HepG2 (cell line): ENCODE measurements around the gene NOB1. TPM values are rescaled to one million over a fixed set of nuclear protein-coding genes. Genes with fewer than 3 reads are reported as not detected.
A peak's percentile ranks its signal among the peaks of the same experiment; 100 is the strongest.

Experiments
- ARID3A ChIP-seq: IDR thresholded peaks from 2 replicates; pipeline ENCODE4 v1.6.1; 2012; ENCODE audit warnings: low read depth, low read length, improper control_type of control experiment
- ATF7-NPFF ChIP-seq: sonication (generic); formaldehyde crosslinking; IDR thresholded peaks from 2 replicates; pipeline ENCODE4 v1.8.1; 2023; ENCODE audit warnings: mild to moderate bottlenecking, low read depth, missing genetic modification reagents, moderate library complexity
- HDAC2 ChIP-seq: sonication (generic); formaldehyde crosslinking; IDR thresholded peaks from 2 replicates; pipeline ENCODE4 v1.4.0; 2020; ENCODE audit warnings: missing genetic modification reagents
- HMGXB3 ChIP-seq: sonication (generic); formaldehyde crosslinking; IDR thresholded peaks from 2 replicates; pipeline ENCODE4 v1.4.0; 2020; ENCODE audit warnings: missing genetic modification reagents, borderline replicate concordance
- HOXA5 ChIP-seq: sonication (generic); formaldehyde crosslinking; IDR thresholded peaks from 2 replicates; pipeline ENCODE4 v1.4.0; 2020; ENCODE audit warnings: missing genetic modification reagents
- IRF2 ChIP-seq: IDR thresholded peaks from 2 replicates; pipeline ENCODE4 v1.6.1; 2018; ENCODE audit warnings: missing genetic modification reagents, missing compliant biosample characterization
- WIZ ChIP-seq: sonication (generic); formaldehyde crosslinking; IDR thresholded peaks from 2 replicates; pipeline ENCODE4 v1.5.1; 2020; ENCODE audit warnings: mild to moderate bottlenecking, missing genetic modification reagents
- ZNF747 ChIP-seq: sonication (generic); formaldehyde crosslinking; IDR thresholded peaks from 2 replicates; pipeline ENCODE4 v1.8.1; 2023; ENCODE audit warnings: missing genetic modification reagents, mild to moderate bottlenecking, borderline replicate concordance
- polyA plus RNA-seq, 8 experiments: library from polyadenylated mRNA; depleted of rRNA in 3 of 8; stranded (reverse) in 7 of 8; unstranded in 1 of 8; fragments of >200 nt; fragmentation: Illumina TruSeq in 4 of 8; extraction: Trizol in 4 of 8; gene quantifications; 2 replicates each; pipeline versions ENCODE4 v1.2.1 to v1.2.3, GENCODE V29; 2011 to 2016; ENCODE audit warnings: low read depth in 4 of 8, missing spikeins in 1 of 8, mixed read lengths in 1 of 8; ENCODE audit not compliant: insufficient read depth in 1 of 8
- total RNA-seq, 5 experiments: library from RNA; depleted of rRNA; stranded (reverse); fragments of >200 nt; fragmentation: Illumina TruSeq; extraction: Trizol; gene quantifications; 2 replicates each; pipeline ENCODE4 v1.2.3, GENCODE V29; 2016; ENCODE audit warnings: low read depth in 1 of 5
- TF ChIP-seq, protein P1 (sequence below): sonication (generic); formaldehyde crosslinking; IDR thresholded peaks from 2 replicates; pipeline ENCODE4 v1.4.0; 2020; ENCODE audit warnings: mild to moderate bottlenecking, missing genetic modification reagents
- TF ChIP-seq, protein P2 (sequence below): sonication (generic); formaldehyde crosslinking; IDR thresholded peaks from 2 replicates; pipeline ENCODE4 v1.4.0; 2020; ENCODE audit warnings: missing genetic modification reagents, mild to moderate bottlenecking, borderline replicate concordance

Gene NOB1
- total and polyA plus RNA-seq, 2 of the 13 experiments (the other 11 are each of a cell fraction or from before 2014, with no cell fraction given): 47.1 to 162 TPM

- TF ChIP-seq WIZ: no peak
- TF ChIP-seq ARID3A: no peak
- TF ChIP-seq, protein P1, sequence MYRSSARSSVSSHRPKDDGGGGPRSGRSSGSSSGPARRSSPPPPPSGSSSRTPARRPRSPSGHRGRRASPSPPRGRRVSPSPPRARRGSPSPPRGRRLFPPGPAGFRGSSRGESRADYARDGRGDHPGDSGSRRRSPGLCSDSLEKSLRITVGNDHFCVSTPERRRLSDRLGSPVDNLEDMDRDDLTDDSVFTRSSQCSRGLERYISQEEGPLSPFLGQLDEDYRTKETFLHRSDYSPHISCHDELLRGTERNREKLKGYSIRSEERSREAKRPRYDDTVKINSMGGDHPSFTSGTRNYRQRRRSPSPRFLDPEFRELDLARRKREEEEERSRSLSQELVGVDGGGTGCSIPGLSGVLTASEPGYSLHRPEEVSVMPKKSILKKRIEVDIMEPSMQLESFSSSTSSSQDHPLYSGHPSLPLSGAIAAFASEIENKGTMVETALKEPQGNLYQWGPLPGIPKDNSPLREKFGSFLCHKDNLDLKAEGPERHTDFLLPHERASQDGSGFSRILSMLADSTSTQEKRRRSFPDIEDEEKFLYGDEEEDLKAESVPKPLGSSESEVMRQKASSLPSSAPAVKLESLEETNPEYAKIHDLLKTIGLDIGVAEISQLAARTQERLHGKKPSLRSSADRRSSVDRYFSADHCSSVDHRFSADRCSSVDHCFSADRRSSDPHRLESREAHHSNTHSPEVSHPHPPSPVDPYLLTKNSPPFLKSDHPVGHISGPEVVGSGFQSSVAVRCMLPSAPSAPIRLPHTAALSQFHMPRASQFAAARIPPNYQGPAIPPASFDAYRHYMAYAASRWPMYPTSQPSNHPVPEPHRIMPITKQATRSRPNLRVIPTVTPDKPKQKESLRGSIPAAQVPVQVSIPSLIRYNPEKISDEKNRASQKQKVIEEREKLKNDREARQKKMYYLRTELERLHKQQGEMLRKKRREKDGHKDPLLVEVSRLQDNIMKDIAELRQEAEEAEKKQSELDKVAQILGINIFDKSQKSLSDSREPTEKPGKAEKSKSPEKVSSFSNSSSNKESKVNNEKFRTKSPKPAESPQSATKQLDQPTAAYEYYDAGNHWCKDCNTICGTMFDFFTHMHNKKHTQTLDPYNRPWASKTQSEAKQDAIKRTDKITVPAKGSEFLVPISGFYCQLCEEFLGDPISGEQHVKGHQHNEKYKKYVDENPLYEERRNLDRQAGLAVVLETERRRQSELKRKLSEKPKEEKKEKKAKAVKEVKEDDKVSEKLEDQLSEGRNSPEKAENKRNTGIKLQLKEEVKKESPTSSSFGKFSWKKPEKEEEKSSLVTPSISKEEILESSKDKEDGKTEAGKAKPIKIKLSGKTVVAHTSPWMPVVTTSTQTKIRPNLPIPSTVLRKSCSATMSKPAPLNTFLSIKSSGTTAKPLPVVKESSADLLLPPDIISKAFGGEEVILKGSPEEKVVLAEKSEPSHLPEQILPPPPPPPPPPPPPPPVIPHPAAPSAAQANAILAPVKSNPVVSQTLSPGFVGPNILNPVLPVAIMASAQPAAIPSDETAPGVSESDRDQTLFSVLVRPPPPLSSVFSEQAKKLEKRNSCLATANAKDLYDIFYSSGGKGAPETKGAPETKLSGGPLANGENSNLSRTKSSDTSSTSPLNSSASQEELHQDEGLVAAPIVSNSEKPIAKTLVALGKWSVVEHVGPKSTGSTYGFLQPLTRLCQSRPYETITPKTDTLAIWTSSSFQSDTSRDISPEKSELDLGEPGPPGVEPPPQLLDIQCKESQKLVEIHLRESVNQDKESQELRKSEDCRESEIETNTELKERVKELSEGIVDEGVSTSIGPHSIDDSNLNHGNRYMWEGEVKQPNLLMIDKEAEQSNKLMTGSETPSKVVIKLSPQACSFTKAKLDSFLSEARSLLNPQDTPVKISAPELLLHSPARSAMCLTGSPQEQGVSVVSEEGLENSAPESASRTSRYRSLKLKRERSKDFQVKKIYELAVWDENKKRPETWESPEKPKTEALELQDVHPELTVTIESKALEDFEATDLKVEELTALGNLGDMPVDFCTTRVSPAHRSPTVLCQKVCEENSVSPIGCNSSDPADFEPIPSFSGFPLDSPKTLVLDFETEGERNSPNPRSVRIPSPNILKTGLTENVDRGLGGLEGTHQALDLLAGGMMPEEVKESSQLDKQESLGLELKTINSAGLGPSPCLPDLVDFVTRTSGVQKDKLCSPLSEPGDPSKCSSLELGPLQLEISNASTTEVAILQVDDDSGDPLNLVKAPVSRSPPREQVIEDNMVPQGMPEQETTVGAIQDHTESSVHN (CRISPR knock-in tag): no peak
- TF ChIP-seq, protein P2, sequence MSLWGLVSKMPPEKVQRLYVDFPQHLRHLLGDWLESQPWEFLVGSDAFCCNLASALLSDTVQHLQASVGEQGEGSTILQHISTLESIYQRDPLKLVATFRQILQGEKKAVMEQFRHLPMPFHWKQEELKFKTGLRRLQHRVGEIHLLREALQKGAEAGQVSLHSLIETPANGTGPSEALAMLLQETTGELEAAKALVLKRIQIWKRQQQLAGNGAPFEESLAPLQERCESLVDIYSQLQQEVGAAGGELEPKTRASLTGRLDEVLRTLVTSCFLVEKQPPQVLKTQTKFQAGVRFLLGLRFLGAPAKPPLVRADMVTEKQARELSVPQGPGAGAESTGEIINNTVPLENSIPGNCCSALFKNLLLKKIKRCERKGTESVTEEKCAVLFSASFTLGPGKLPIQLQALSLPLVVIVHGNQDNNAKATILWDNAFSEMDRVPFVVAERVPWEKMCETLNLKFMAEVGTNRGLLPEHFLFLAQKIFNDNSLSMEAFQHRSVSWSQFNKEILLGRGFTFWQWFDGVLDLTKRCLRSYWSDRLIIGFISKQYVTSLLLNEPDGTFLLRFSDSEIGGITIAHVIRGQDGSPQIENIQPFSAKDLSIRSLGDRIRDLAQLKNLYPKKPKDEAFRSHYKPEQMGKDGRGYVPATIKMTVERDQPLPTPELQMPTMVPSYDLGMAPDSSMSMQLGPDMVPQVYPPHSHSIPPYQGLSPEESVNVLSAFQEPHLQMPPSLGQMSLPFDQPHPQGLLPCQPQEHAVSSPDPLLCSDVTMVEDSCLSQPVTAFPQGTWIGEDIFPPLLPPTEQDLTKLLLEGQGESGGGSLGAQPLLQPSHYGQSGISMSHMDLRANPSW: 0 out of 2 replicates have a peak, but pooled peaks have one; percentile 53
- 0 out of 2 replicates have a peak, but pooled peaks have one; percentile 6 for TF ChIP-seq HMGXB3 (CRISPR knock-in tag)
- peak; percentile 24; the same call in 1 of the 2 replicates for TF ChIP-seq ZNF747 (CRISPR knock-in tag)
- TF ChIP-seq HOXA5: no peak
- no peak for TF ChIP-seq HDAC2 (CRISPR knock-in tag)
- no peak for TF ChIP-seq IRF2 (CRISPR knock-in tag)
- 0 out of 2 replicates have a peak, but pooled peaks have one; percentile 9 for TF ChIP-seq ATF7-NPFF (CRISPR knock-in tag)
Measured at GRCh38 chr16:69724981-69725479, 29.7 kb downstream of the NOB1 start (continued).
